CD4-positive, alpha-beta T cell (primary cell): ENCODE measurements around the gene GALT. TPM values are rescaled to one million over a fixed set of nuclear protein-coding genes. Genes with fewer than 3 reads are reported as not detected.

Experiments used
- ATAC-seq: fragments of 200-7000 bp; cut with Tn5 transposase; one replicate; pipeline ENCODE4 v1.10.0; 2022; ENCODE audit warnings: mild to moderate bottlenecking; ENCODE audit not compliant: poor library complexity
- CTCF ChIA-PET: fragments of 350-600 bp; sonication (Branson Sonifier 250); formaldehyde crosslinking; loops from one replicate; lab custom pipeline; 2021; ENCODE audit warnings: antibody characterized with exemption, inconsistent platforms; lab: Charles Lee
- POLR2A ChIA-PET: fragments of 350-600 bp; sonication (Branson Sonifier 250); formaldehyde crosslinking; loops from one replicate; lab custom pipeline; 2021; ENCODE audit warnings: antibody characterized with exemption, inconsistent platforms; lab: Charles Lee
- DNase-seq, 14 experiments: peaks; one replicate each; pipeline ENCODE4 v3.0.0-alpha.2; 2013 to 2020; ENCODE audit warnings: mixed read lengths in 2 of 14
- H3K27ac ChIP-seq, 2 donors: one replicate each; pipeline versions ENCODE4 v1.5.1 to v1.7.0; 2013; ENCODE audit warnings: low read length in 2 of 2, low read depth in 1 of 2, mild to moderate bottlenecking in 1 of 2
- H3K27me3 ChIP-seq, 2 experiments: 1 replicate in 1 of 2; 2 replicates in 1 of 2; pipeline versions ENCODE4 v1.6.1 to v1.7.0; 2013; ENCODE audit warnings: low read length in 2 of 2, control low read depth in 1 of 2, mild to moderate bottlenecking in 1 of 2, moderate library complexity in 1 of 2; ENCODE audit not compliant: insufficient read depth in 2 of 2, control insufficient read depth in 1 of 2
- H3K36me3 ChIP-seq: one replicate; pipeline ENCODE4 v1.6.1; 2013; ENCODE audit warnings: low read length, control low read depth; ENCODE audit not compliant: insufficient read depth
- H3K4me1 ChIP-seq: one replicate; pipeline ENCODE4 v1.6.1; 2013; ENCODE audit warnings: low read length, control low read depth; ENCODE audit not compliant: insufficient read depth
- H3K4me3 ChIP-seq: one replicate; pipeline ENCODE4 v1.5.1; 2013; ENCODE audit warnings: mild to moderate bottlenecking, low read length, moderate library complexity
- H3K9me3 ChIP-seq, 2 experiments: 1 replicate in 1 of 2; 2 replicates in 1 of 2; pipeline versions ENCODE4 v1.6.1 to v1.7.0; 2013; ENCODE audit warnings: low read length in 2 of 2, mild to moderate bottlenecking in 2 of 2, control low read depth in 1 of 2, moderate library complexity in 1 of 2; ENCODE audit not compliant: control insufficient read depth in 1 of 2, insufficient read depth in 1 of 2
- H3K27ac Mint-ChIP-seq: one replicate; pipeline ENCODE4 v1.8.0; 2020; ENCODE audit warnings: mixed read lengths
- H3K27me3 Mint-ChIP-seq: one replicate; pipeline ENCODE4 v1.8.0; 2021; ENCODE audit warnings: mixed read lengths
- H3K36me3 Mint-ChIP-seq: one replicate; pipeline ENCODE4 v1.8.0; 2021; ENCODE audit warnings: low read depth, mixed read lengths
- H3K4me1 Mint-ChIP-seq: one replicate; pipeline ENCODE4 v1.8.0; 2021; ENCODE audit warnings: low read depth, mixed read lengths
- H3K4me3 Mint-ChIP-seq: one replicate; pipeline ENCODE4 v1.8.0; 2020; ENCODE audit warnings: mild to moderate bottlenecking, mixed read lengths
- H3K9me3 Mint-ChIP-seq: one replicate; pipeline ENCODE4 v1.8.0; 2020; ENCODE audit warnings: mixed read lengths
- intact Hi-C, 2 experiments: fragments of 100-400 bp; cut with DNase I in 1 of 2; cut with micrococcal nuclease in 1 of 2; formaldehyde crosslinking; loops; one replicate each; pipeline versions ENCODE4 v1.15.1 to v1.9.0; 2023 to 2025; cut with DNase I, micrococcal nuclease
- total RNA-seq, 174 experiments: library from RNA in 2 of 174; stranded (reverse) in 2 of 174; gene quantifications; one replicate each; pipeline ENCODE4 v1.2.3 and lab custom pipeline; 2021 to 2026
- TF ChIP-seq, protein P1 (sequence below): fragments of 200-600 bp; IDR thresholded peaks from one replicate; pipeline ENCODE4 v1.8.0; 2022; ENCODE audit warnings: antibody characterized with exemption, mild to moderate bottlenecking

The GALT gene
- total RNA-seq, 2 experiments from 2014 or later = 115 TPM

DNA sequence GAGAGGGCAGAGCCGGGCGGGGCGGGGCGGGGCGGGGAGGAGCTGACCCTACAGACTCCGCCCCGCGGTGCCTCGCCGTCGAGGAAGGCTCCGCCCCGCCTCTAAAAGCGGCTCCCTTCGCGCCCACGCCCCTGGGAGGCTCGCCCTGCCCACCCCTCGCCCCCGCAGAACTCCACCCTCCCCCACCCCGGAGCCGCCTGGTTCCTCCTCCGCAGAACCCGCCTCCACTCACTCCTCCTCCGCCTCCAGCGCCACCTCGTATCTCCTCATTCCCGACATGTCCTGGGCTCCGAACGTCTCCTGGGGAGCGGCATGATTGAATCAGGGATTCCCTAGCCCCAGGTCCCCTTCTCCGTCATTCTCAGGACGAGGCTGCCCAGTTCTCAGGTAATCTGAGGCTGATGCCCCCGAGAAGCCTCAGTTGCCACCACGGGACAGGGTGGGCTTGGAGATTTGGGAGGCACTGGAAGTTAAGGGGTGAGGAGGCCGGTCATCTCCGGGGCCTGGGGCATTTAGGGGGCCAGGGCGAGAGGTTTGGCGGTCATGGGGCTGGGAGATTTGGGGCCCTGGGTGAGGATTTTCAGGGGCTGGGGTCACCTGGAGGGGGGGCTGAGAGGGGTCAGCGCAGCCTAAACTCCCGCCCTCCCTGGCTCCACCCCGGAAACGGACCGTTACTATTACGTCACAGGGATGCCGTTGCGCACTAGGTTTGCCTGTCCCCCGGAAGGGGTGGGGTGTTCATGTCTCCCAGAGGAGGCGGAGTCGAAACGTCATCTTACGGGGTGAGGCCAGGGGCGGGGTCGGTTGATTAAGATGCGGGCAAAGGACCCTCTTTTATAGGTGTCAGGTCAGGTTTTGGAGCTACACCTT lies 19.1 kb downstream of the GALT start:
- TF ChIP-seq, protein P1, sequence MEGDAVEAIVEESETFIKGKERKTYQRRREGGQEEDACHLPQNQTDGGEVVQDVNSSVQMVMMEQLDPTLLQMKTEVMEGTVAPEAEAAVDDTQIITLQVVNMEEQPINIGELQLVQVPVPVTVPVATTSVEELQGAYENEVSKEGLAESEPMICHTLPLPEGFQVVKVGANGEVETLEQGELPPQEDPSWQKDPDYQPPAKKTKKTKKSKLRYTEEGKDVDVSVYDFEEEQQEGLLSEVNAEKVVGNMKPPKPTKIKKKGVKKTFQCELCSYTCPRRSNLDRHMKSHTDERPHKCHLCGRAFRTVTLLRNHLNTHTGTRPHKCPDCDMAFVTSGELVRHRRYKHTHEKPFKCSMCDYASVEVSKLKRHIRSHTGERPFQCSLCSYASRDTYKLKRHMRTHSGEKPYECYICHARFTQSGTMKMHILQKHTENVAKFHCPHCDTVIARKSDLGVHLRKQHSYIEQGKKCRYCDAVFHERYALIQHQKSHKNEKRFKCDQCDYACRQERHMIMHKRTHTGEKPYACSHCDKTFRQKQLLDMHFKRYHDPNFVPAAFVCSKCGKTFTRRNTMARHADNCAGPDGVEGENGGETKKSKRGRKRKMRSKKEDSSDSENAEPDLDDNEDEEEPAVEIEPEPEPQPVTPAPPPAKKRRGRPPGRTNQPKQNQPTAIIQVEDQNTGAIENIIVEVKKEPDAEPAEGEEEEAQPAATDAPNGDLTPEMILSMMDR = no peak
- Mint-ChIP-seq H3K4me1 (peaks cover 52% of the 10 kb centered on the region), H3K27me3 (no peaks in the 10 kb centered on the region), H3K9me3 (peaks cover 5% of the 10 kb centered on the region), H3K4me3 (peak overlapping the region; percentile 97), H3K36me3 (peaks cover 57% of the 10 kb centered on the region), H3K27ac (peak overlapping the region; percentile 99)
- peaks cover 55% of the 10 kb centered on the region for H3K4me1 ChIP-seq
- DNase-seq = peak; percentile 81 to 97 (median 88)
- peaks cover 3 to 10% of the 10 kb centered on the region in 2 experiments for H3K9me3 ChIP-seq
- ATAC-seq = peak; percentile 79
- H3K4me3 ChIP-seq = peak overlapping the region; percentile 90
- CTCF ChIA-PET = interaction anchor here (0.8 to 6.7 kb wide), 5 partner anchors 18 to 37 kb away, joined by 3 to 57 read pairs (median 5); partner anchors contain the start of gene GALT
- peaks cover 16% of the 10 kb centered on the region for H3K36me3 ChIP-seq
- peak overlapping the region; percentile 95 to 99 for H3K27ac ChIP-seq
- H3K27me3 ChIP-seq = no peaks in the 10 kb centered on the region
- POLR2A ChIA-PET = interaction anchor here (0.6 to 4.7 kb wide), 10 partner anchors 9 to 451 kb away, joined by 3 to 54 read pairs (median 6); partner anchors contain the start of genes DCTN3, DNAI1, FAM219A and GALT
- intact Hi-C loops = loop anchor here in 1 of 2 experiments (2.0 to 5.0 kb wide), 5 partner anchors 35 to 437 kb away; partner anchors contain the start of genes DNAI1, DNAJB5, FAM219A and RPP25L

DNA sequence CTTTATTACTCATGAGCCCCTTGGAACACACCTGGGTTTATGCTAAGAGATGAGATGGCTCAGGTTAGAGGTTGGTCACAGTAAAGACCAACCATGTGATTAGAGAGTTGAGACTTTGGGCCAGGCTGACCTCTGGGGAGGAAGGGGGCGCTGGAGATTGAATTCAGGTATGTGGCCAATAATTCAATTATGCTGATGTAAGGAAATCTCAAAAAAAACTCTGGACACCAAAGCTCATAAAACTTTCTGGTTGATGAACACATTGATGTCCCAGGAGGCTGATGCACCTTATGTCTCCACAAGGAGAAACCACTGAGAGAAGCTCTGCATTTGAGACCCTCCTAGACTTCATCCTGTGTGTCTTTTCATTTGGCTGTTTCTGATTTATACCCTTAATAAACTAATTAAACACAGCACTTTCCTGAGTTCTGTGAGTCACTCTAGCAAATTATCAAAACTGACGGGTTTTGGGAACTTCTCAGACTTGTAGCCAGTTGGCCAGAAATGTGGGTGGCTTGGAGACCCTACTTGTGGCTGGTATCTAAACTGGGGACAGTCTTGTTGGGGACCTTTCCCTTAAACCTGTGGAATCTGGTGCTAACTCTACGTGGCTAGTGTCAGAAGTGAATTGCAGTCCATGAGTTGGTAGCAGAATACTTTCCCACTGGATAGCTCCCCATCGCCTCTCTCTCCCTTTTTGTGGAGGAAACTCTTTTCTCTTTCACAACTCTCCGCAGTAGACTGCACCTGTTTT lies 23.5 kb downstream of the GALT start:
- ChIA-PET POLR2A (no interaction called here), CTCF (no interaction called here)
- intact Hi-C loops = loop anchor here in 1 of 2 experiments (5.0 kb wide), 3 partner anchors 213 to 432 kb away; partner anchors contain the start of genes DNAI1, DNAJB5, FAM219A and STOML2
- no peak for ATAC-seq
- TF ChIP-seq, protein P1 = no peak
- H3K4me3 Mint-ChIP-seq = no peak overlapping the region
- H3K4me3 ChIP-seq = no peak overlapping the region
- H3K36me3 Mint-ChIP-seq = peaks cover 37% of the 10 kb centered on the region
- H3K27me3 Mint-ChIP-seq = no peaks in the 10 kb centered on the region
- H3K27ac ChIP-seq = no peak overlapping the region
- peaks cover 5% of the 10 kb centered on the region for H3K9me3 Mint-ChIP-seq
- peaks cover 12% of the 10 kb centered on the region for H3K4me1 ChIP-seq
- H3K36me3 ChIP-seq = no peaks in the 10 kb centered on the region
- H3K27ac Mint-ChIP-seq = peak overlapping the region; percentile 99
- H3K27me3 ChIP-seq = no peaks in the 10 kb centered on the region
- peaks cover 15% of the 10 kb centered on the region for H3K4me1 Mint-ChIP-seq
- peaks cover 9 to 10% of the 10 kb centered on the region in 2 experiments for H3K9me3 ChIP-seq
- no peak for DNase-seq

DNA sequence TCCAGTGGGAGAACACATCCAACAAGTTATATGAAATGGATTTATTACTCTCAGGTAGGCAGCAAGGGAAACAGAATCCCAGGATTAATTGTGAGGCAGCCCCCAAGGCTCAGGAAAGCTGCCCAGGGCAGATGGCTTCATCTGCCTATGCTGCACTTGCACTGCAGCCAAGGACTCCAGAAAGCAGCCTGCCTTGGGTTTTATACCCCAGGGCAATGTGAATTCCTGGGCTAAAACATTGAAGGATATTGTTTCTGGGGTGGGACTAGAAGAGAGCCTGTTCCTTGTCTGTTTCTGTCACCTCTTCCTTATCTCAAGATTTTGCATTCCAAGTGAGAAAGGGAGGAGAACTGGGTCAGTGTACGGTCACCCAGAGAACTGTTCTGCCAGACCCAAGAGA lies 24.8 kb downstream of the GALT start:
- Mint-ChIP-seq H3K4me3 (no peak overlapping the region), H3K9me3 (peaks cover 5% of the 10 kb centered on the region), H3K27ac (no peak overlapping the region), H3K27me3 (no peaks in the 10 kb centered on the region), H3K4me1 (peaks cover 6% of the 10 kb centered on the region), H3K36me3 (peaks cover 28% of the 10 kb centered on the region)
- ATAC-seq = no peak
- intact Hi-C loops = no loop called here
- Histone ChIP-seq H3K36me3 (no peaks in the 10 kb centered on the region), H3K4me3 (no peak overlapping the region), H3K4me1 (peaks cover 2% of the 10 kb centered on the region), H3K27me3 (no peaks in the 10 kb centered on the region), H3K27ac (no peak overlapping the region), H3K9me3 (peaks cover 9 to 10% of the 10 kb centered on the region in 2 experiments)
- CTCF ChIA-PET = no interaction called here
- TF ChIP-seq, protein P1 = no peak
- POLR2A ChIA-PET = no interaction called here
- no peak for DNase-seq
